GM19035 (cell line): ENCODE measurements around the gene MICALL1.
A peak's percentile ranks its signal among the peaks of the same experiment; 100 is the strongest.

Experiments used
- ATAC-seq: cut with Tn5 transposase; IDR thresholded peaks from one replicate; pipeline ENCODE4 v1.9.1; 2021; ENCODE audit not compliant: unreplicated experiment

The MICALL1 gene

DNA sequence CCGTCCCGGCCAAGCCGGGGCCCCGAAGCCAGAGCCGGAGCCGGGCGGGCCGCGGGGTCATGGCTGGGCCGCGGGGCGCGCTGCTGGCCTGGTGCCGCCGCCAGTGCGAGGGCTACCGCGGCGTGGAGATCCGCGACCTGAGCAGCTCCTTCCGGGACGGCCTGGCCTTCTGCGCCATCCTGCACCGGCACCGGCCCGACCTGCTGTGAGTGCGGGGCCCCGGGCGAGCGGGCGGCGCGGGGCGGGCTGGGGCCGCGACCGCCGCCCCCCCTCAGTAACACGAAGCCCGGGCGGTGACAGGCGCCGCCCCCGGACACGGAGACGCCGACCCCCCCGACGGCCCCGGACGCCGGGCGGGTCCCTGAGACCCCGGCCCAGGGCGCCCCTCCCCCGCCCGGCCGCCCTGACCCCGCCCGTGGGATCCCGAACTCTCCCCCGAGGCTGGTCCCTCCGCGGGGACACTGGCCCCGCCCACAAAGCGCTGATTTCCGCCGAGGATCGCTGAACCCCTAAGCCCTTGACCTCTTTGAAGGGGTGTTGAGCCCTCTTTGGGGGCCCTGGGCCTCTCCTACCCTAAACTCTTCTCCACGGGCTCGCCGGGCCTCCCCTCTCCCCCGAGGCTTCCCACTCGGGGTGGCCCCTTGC, 389 bp downstream of the MICALL1 start:
- peak; percentile 38 for ATAC-seq

- ATAC-seq, result no peak
These were observed 1.2 kb downstream of the MICALL1 start for GRCh38 chr22:37907036-37907954.

GRCh38 chr22:37909766-37910165, 3.7 kb downstream of the MICALL1 start:
- no peak for ATAC-seq

DNA sequence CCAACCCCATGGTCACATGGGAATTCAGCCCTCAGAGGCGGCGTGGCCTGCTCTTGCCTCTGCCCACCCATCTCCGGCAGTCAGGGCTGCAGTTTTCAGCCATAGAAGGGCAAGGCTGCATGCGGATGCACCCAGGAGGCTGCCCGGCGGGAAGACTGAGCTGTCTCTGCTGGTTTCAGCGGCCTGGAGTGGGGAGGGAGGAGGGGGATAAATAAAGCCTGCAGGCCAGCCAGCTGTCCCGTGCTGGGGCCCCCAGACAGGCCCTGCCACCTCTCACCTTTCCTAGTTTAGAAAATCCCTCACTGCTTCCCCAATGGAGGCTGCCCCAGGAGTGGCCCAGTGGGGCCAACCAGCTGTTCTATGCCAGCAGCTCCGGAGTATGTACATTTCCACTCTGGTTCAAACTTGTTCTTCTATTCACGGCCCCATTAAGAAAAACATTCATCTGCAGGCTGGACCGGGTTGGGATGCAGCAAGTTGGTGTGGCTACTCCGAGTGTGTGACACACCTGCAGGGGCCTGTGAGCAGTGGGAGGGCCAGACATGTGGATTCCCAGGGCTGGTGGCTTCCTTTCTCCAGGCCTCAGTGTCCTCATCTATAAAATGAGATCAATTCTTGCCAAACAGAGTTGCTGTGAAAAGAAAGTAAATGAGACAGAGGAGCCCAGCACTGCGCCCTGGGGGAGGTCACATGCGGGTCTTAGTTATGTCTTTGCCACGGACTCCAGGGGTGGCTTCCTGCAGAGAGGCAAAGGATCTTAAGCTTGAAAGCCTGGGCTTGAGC, 5.0 kb downstream of the MICALL1 start:
- ATAC-seq, result no peak

DNA sequence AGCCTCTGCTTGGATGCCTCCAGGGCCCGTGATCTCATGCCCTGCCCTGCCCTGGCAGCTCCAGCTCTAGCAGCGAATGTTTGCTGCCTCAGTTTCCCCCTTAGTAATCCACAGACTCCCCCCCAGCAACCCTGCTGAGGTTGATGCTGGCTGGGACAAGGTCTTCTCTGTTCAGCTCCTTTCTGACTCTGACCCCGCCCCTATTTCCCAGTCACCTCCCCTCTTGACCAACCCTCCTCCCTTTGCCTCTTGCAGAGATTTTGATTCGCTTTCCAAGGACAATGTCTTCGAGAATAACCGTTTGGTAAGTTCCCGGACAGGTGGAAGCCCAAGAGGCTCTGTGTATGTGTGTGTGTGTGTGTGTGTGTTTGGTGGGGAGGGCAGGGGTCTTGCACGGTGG, 5.6 kb downstream of the MICALL1 start:
- ATAC-seq, result no peak

GRCh38 chr22:37912171-37912570, 6.1 kb downstream of the MICALL1 start:
- ATAC-seq, result no peak

DNA sequence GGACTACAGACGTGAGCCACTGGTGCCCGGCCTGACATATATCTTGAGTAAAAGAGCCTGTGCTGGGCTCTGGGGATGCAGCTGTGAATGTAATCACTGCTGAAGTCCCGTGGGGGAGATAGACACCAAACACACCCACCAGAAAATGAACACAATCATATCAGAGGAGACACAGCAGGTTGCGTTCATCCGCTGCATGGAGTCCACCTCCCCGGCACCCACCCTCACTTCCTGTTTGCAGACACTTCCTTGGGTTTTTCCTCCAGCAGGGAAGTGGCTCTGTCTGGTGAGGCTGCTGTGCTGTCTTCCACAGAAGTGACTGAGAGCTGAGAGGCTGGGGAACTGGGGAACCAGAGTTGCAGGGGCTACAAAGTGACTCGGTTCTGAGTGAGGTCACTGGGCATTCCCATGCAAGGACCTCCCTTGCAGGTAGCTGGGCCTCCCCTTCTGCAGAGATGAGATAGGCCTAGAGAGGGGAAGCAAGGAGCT, 7.2 kb downstream of the MICALL1 start:
- no peak for ATAC-seq

- ATAC-seq, result no peak
These were observed 10.2 kb downstream of the MICALL1 start for GRCh38 chr22:37916311-37916710.

DNA sequence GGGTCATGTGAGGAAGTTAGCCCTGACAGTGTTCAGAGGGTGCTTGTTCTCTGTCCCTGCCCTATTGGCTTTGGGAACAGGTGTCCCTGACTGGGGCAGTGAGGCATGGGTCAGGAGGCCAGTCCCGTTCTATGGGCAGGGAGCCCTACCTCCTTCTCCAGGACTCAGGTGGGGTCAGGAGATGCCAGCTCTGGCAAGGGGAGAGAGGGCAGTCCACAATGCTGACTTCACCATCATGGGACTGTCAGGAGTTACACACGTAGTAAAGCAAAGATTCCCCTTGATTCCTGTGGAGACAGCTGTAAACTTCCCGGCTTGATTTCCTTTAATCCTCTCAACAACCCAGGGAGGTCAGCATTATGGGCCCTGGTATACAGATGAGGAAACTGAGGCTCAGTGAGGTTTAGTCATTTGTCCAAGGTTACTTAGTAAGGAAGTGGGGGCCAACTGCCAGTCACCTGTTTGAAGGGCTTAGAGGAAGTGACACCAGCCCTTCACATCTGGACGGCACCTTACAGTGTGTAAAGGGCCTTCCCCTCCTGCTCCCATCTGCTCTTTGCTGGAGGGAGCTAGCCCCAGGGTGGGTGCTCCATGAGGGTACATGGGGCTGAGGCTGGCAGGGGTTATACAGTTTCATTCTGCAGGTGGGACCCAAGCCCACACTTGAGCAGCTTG, 11.9 kb downstream of the MICALL1 start:
- no peak for ATAC-seq

DNA sequence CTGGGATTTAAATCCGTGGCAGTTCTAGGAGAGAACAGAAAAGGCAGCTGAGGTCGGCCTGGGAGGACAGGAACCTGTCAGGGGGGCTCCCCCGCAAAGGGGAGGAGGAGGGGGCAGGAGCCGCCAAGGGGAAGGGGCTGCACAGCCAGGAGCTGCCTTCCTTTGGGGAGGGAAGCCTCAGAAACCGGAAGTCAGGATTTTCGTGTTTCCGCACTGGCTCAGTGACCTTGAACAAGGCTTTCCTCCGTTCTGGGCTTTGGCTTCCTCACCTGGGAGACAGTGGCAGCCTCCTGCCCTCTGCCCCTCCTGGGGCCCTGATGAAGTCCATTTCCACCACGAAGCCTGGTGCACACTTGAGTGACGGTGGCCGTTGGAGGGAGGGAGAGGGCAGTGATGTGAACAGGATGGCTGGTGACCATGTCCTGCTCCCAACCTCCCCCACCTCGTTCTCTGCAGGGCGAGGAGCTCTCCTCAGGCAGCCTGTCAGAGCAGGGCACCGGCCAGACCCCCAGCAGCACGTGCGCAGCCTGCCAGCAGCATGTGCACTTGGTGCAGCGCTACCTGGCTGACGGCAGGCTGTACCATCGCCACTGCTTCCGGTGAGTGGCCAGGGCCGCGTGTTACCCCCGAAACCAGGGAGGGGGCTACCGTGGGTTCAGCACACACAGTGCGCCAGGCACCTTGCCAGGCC, 12.6 kb downstream of the MICALL1 start:
- ATAC-seq, result no peak

- ATAC-seq, result no peak
These were observed 14.0 kb downstream of the MICALL1 start for GRCh38 chr22:37920126-37920525.

DNA sequence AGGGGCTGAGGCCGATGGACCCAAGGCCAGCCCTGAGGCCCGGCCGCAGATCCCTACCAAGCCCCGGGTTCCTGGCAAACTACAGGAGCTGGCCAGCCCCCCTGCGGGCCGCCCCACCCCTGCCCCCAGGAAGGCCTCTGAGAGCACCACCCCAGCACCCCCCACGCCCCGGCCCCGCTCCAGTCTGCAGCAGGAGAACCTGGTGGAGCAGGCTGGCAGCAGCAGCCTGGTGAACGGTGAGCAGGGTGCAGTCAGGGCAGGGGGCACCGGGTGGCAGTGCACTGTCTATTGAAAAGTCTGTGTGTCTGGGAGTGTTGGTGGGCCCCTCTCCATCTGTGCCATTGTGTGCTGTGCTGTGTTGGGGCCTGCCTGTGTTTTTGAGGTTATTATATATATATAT, 16.1 kb downstream of the MICALL1 start:
- no peak for ATAC-seq

DNA sequence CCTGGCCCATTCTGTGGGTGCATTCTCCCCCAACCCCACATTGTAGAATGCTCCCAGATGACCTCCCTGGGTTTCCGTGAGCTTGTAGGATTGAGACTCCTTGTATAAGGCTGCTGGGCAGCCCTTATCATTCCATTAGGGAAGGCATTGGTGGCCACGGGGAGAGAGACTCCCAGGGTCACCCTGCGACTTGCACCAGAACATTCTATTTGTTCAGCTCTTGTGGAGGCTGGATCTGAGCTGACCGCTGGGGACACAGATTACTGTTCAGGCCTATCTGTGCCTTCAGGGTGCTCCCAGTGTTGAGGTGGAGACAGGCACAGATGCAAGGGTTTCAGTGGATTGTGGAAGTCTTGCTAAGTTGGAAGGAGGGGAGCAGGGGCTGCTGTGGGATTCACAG, 17.8 kb downstream of the MICALL1 start:
- ATAC-seq, result no peak

DNA sequence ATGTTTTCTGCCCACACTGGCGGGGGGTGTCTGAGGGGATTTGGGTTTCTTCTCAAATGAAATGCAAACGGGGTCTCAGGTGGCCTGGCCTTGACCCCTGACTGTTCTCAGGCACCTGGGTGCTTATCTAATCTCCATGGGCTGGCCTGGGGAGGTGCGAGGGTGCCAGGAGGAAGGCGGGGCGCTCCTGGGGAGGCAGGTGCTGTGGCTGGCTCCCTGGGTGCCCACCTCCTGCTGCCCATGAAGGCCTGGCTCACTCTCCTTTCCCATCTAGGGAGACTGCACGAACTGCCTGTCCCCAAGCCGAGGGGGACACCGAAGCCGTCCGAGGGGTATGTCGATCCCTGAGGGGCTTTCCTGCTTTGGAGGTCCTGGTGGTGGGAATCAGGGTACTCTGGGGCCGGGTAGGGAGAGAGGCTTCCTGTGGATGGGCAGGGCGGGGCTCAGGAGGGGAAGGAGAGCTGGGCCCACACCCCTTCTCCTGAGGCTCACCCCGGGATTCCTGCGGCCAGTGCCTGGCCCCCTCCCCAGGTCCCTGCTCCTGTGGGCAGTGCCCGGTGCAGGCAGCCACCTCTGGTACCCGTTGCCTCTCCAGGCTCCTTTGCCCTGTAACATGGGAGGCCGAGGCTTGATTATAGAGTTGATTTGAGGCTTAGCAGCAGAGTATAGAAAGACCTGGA, 18.4 kb downstream of the MICALL1 start:
- ATAC-seq, result no peak

DNA sequence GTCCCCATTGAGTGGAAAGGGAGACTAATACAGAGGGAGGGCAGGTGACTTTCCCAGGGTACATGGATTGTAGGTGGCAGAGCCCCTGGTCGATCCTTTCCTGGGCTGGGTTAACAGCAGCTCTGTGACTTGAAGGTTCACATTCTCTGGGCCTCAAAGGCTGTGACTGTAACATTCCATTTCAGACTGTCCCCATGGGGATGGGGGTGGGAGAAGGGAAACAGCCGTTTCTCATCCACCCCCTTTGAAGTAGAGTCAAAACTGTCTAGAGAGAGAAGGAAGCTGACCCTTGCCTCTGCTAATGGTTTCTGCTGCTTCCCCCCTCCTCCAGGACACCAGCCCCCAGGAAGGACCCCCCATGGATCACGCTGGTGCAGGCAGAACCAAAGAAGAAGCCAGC, 19.2 kb downstream of the MICALL1 start:
- no peak for ATAC-seq

DNA sequence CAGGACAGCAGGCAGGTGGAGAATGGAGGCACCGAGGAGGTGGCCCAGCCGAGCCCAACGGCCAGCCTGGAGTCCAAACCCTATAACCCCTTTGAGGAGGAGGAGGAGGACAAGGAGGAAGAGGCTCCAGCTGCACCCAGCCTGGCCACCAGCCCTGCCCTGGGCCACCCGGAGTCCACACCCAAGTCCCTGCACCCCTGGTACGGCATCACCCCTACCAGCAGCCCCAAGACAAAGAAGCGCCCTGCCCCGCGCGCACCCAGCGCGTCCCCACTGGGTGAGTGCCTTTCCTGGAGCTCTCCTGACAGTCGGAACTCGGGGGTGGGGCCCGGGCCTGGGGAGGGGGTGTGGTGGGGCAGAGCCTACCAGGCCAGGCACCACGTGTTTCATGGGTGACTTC, 19.7 kb downstream of the MICALL1 start:
- no peak for ATAC-seq

GRCh38 chr22:37926358-37926757, 20.3 kb downstream of the MICALL1 start:
- ATAC-seq, result no peak

- no peak for ATAC-seq
These were observed 20.9 kb downstream of the MICALL1 start for GRCh38 chr22:37926771-37927636.

DNA sequence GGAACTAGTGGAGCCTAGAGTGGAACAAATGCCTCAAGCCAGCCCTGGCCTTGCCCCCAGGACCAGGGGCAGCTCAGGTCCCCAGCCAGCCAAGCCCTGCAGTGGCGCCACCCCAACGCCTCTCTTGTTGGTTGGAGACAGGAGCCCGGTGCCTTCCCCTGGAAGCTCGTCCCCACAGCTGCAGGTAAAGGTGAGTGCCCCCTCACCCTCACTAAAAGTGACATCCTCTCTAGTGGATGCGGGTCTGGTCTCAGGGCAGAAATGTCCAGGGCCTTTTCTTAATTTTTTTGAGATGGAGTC, 21.5 kb downstream of the MICALL1 start:
- ATAC-seq, result no peak
